ENCODE results near the gene VPS4B.
"Not testable (repeated sequence)": the region's sequence is repeated elsewhere in the genome, so short reads cannot be mapped to it uniquely, and the experiment has no call there.

VPS4B gene

DNA sequence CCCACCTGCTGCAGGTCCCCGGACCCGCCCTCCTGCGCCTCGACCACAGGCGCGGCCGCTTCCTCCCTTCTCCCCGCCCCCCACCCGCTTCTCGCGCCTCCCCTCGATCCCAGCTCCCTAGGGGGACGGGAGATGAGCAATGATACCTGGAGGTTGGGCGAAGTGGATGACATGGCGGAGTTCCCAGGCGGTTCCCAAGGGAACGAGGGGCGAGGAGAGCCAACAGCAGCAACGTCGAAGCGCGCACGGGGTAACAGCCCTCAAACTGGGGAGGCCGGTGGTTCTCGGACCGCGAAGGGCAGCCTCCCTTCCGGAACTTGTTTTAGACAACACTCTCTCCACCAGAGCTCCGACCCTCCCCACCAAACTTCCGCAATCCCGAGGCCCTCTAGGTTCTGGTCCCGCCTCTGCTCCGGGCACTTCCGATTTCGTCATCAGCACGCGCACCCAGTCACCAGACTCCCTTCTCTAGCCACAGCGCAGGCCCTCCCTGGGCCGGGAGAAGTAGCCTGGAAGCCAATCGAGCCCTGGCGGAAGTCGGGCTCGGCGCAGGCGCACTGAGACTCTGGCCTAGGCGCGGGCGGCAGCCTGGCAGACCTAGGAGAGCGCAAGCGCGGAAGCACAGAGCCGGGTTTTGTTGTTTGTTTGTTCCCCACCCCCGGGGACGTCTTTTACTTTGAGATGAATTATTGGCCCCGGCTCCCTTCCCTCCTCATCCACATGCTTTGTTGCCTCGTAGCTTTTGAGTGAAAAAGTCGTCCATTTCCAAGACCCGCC, at the start of gene VPS4B:
Gene VPS4B (minus strand): TSS at position 390 of the 777 bp plus-strand sequence. CDS start 217 bp downstream, at position 173.
- DNase-seq: peak; percentile 99

DNA sequence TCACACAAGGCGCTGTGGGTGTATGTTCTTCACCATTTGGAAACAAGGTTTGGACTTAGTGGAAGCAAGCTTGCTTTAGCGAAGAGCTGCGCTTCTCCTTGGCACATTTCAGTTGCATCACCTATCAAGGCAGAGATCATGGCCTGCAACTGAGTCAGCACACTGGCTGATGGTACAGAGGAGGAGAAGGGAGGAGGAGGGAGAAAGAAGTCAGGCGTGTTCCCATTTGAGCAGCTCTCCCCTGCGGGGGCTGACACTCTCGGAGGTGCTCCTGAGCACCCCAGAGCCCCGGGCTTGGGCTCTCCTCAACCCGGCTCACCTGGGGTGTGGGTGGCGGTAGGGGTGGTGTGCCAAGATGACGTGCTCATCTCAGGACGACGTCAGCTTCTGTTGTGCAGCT, 48.5 kb upstream of the VPS4B start:
- DNase-seq: no peak

- DNase-seq: no peak
Observed at GRCh38 chr18:63468575-63468974, 46.3 kb upstream of the VPS4B start.

- no peak for DNase-seq
Observed at GRCh38 chr18:63467699-63468098, 45.4 kb upstream of the VPS4B start.

DNA sequence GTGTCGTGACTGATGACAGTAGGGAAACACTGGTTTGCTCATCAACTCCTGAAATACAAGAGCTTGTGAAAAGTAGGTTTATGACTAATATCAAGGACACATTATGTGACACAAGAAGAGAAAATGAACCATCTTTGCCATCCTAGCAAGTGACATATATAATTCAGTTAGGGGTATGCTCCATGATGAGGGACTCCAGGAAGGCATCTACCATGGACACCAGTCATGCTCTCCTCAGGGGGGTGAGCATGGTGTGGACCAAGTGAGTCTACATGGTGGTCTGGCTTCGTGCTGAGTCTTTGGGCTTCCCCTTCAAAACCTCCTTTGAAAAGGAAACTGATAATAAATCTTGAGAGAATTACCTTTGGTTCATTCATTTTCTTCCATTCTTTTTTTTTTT, 42.8 kb upstream of the VPS4B start:
- DNase-seq: no peak

- no peak for DNase-seq
Observed at GRCh38 chr18:63464434-63464833, 42.2 kb upstream of the VPS4B start.

DNA sequence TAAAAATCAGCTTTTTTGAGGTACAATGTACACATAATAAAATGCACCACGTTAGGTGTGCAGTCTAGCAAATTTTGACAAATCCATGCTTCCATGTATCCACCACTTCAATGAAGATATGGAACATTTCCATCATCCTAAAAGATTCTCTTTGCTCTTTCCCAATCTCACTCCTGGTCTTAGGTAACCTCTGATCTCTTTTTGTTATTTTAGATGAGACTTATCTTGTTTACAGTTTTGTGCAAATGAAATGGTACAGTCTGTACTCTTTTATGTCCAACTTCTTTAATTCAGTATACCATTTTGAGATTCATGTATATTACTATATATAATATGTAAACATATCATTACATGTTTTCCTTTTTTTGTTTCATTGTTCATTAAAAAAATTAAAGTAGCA, 38.1 kb upstream of the VPS4B start:
- no peak for DNase-seq

- DNase-seq: no peak
Observed at GRCh38 chr18:63457977-63458376, 35.7 kb upstream of the VPS4B start.

DNA sequence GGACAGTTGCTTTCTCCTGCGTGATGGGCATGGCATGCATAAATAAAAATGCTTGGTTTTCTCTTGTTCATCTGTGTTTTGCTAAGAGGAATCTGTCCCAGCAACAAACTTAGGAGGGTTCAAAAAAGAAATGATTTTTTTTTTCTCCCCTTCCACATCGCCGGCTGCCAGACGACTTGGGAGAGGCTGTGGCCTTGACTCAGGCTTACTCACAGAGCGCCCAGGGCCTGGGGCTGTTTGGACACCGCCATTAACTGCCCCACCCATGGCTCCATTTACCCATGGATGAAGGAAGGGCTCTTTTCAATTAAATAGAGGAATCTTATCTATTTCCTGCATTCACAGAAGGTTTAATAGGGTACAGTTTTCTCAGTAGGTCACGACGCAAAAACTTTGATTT, 32.2 kb upstream of the VPS4B start:
- no peak for DNase-seq

GRCh38 chr18:63452751-63453150, 30.5 kb upstream of the VPS4B start:
- not testable (repeated sequence) for DNase-seq

GRCh38 chr18:63451799-63452660, 29.8 kb upstream of the VPS4B start:
- no peak for DNase-seq

DNA sequence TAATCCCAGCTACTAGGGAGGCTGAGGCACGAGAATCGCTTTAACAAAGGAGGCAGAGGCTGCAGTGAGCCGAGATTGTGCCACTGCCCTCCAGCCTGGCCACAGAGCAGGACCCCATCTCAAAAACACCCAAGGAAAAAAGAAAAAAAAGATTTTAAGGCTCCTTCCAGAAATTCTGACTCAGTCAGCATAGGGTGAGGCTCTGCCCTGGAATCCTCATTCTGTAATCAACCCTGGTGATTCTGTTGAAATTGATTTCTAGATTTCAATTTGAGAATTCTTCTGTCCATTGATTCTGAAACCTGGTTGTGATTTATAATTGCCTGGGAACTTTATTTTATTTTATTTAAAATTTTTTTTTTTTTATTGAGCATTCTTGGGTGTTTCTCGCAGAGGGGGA, 27.1 kb upstream of the VPS4B start:
- no peak for DNase-seq

GRCh38 chr18:63447066-63447465, 24.8 kb upstream of the VPS4B start:
- no peak for DNase-seq

DNA sequence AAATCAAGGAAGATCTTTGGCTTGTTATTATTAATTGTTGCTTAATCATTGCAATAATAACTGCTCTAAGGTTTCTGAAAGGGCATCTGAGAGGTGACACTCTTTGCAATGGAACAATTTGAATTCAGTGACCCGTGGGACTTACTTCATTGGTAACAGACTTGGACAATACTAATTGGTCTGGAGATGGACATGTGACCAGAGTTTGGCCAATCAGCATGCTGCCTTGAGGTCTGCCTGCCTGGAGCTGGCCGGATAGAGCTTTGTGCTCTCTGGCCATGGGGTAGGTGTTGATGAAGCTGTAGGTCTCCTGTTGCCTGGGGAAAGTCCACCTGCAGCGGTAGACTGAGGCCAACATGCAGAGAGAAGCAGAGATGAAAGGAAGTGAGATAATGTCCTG, 24.0 kb upstream of the VPS4B start:
- no peak for DNase-seq

DNA sequence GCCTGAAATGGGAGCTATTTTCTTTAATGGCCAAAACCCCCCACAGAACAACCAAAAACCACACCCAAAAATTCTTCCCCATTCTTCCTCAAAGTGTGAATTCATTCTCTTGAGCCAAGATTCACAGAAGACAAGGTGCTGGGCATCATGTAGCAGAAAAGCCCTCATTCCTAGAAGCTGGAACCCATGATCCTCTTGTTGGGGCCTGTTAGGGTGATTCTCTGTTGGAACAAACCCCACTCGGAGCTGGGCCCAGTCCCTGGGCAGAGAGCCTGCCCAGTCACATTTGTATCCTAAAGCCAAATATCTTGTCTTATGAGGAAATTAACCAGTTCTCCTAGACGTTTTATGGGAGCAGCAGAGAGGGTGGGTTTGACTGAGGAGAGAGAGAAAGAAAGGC, 22.8 kb upstream of the VPS4B start:
- DNase-seq: no peak

DNA sequence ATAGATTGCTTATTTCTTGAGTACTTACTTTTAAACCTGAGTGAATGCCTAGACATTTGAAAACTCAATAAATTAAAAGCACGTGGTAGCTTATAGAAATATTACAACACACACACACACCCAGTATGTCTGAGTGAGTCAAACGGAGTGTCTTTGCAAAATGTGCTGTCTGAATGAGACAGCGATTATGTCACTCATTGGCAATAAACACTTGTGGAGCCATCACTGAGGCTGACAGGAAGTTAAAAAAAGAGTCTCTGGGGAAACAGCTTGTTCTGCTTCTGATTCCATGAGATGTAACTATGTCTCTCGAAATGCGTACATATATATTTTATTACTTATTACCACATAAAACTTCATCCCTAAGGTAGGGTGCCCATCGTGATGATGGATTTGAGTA, 22.3 kb upstream of the VPS4B start:
- DNase-seq: no peak

DNA sequence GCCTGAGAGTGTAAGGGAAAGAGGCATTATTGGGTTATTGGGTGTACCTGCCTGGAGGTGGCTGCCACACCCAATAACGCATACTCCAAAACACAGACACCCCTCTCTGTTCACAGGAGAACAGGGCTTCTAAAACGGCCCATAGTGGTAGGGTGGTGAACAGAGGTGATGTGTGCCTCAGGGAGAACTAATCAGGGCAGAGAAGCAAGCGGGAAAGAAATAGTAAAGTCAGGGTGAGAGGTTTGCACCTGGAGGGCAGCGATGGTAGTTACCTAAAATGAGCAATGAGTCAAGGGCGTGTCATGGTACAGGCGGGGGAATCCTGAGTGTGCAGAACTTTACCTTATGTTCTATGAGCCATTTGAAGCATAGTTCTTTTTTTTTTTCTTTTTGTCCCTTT, 21.6 kb upstream of the VPS4B start:
- DNase-seq: no peak

- DNase-seq: no peak
Observed at GRCh38 chr18:63440881-63441280, 18.6 kb upstream of the VPS4B start.

DNA sequence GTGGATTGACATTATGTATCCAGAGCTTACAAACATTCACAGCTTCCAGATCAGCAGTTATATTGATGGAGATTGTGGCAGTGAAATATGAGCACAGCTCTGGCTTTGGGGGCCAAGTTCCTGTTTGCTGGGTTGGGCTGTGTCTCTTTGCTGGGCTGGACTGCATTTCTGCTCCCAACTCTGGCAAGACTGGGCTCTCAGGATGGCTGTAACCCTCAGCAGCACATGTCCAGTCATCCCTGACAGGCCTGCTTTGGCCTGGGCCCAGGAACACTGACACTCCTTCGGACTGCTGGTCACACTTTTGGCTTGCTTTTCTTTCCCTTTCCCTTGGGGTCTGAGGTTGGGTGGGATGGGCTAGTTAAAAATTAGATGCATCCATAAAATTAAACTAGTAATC, 17.9 kb upstream of the VPS4B start:
- DNase-seq: no peak

DNA sequence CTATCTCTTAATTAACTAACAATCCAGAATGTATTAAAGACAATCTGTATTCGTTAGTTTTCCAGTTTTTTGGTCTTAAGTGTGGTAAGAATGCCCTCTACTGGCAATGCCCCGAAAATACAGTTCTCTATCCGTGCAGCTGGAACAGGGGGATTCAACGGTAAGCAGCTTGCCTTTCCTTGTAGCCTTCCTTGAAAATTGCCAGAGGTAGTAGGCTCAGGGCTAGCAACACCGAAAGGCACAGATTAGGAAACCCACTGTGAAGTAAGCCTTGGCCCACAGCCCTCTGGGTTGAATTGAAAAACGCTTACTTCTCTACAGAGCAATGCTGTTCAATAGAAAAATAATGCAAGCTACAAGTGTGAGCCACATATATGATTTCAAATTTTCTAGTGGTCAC, 17.1 kb upstream of the VPS4B start:
- DNase-seq: peak; percentile 64

- DNase-seq: no peak
Observed at GRCh38 chr18:63438181-63438580, 15.9 kb upstream of the VPS4B start.

DNA sequence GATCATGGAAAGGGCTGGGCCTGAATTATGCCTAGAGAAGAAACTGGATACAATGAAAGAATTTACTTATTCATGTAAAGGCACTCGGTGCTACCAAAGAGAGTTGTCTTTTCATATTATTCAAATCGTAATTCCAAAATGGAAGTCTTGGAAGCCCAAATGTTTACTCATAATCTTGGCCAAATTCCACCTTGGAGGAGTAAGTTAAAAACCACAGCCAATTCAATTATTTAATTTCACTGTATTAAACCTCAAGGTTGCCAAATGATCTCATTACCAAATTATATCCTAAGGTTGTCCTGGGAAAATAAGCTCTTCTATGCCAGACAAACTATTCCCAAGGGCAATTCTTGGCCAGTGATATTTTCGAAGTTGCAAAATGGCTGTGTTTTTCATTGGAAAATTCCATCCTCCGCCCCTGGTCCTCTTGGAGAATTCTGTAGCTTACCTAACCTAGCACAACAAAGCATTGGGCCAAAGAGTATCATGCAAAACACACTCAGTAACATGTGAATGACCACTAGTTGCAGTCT, 11.1 kb upstream of the VPS4B start:
- no peak for DNase-seq

DNA sequence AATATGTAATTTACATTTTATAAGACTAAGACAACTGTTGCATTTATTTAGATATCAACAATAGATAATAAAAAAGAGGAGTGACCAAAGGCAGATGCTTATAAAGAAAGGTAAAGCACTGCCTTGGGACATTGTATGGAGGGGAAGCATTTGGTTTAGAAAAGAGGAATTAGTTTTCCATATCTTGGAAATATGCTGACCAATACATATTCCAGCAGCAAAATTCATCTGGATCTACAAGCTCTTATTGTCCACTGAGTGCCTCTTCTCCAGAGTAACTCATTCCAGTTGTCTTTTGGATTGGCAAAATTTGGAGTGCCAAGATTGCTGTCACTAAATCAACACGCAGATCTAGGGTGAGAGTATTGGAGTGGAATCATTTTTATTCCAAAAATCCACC, 8.9 kb upstream of the VPS4B start:
- no peak for DNase-seq

DNA sequence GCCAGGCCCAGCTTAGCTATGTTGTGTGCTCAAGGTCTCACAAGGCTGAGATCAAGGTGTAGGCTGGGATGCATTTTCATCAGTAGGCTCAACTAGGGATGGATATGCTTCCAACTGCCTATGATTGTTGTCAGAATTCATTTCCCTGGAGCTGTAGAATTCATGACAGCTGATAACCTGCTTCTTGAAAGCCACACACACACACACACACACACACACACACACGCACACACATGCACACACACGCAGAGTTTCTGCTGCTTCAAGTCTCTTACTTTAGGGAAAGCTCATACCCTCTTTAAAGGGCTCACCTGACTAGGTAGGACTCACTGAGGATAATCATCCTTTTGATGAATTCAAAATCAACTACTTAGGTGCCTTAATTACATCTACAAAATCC, 8.2 kb upstream of the VPS4B start:
- DNase-seq: no peak

Measured in CD4-positive, alpha-beta T cell treated with Interleukin-17A for 4 hours (primary cell).